GM06990 (cell line): ENCODE results near the gene KREMEN1.
A peak's percentile ranks its signal among the peaks of the same experiment; 100 is the strongest.

ENCODE experiments used
- DNase-seq: peaks from one replicate; pipeline ENCODE4 v3.0.0-alpha.2; 2011; ENCODE audit not compliant: insufficient read length; ENCODE audit errors: extremely low read depth
- H3K27me3 ChIP-seq: replicated peaks from 2 replicates; pipeline ENCODE4 v1.6.0; 2011; ENCODE audit warnings: low read length; ENCODE audit not compliant: control insufficient read depth, insufficient read depth
- H3K36me3 ChIP-seq: 2 replicates; pipeline ENCODE4 v1.5.1; 2011; ENCODE audit warnings: low read length; ENCODE audit not compliant: control insufficient read depth, insufficient read depth
- H3K4me3 ChIP-seq: replicated peaks from 2 replicates; pipeline ENCODE4 v1.5.1; 2011; ENCODE audit warnings: low read depth, mild to moderate bottlenecking, control low read depth, low read length
- TF ChIP-seq, protein P1 (sequence below): IDR thresholded peaks from 2 replicates; pipeline ENCODE4 v1.5.1; 2011; ENCODE audit warnings: low read length, control low read depth, mild to moderate bottlenecking, inconsistent platforms; ENCODE audit not compliant: insufficient read depth, poor library complexity, severe bottlenecking

The KREMEN1 gene

GRCh38 chr22:29072979-29073617 is at the start of gene KREMEN1:
KREMEN1 (plus strand) TSS chr22:29073035; CDS start chr22:29073131, 96 bp downstream.
- Histone ChIP-seq H3K36me3 (no peaks in the 10 kb centered on the region), H3K4me3 (peak within 1 kb of the TSS; percentile 45), H3K27me3 (no peaks in the 10 kb centered on the region; the same call in 1 of the 2 replicates)
- TF ChIP-seq, protein P1, sequence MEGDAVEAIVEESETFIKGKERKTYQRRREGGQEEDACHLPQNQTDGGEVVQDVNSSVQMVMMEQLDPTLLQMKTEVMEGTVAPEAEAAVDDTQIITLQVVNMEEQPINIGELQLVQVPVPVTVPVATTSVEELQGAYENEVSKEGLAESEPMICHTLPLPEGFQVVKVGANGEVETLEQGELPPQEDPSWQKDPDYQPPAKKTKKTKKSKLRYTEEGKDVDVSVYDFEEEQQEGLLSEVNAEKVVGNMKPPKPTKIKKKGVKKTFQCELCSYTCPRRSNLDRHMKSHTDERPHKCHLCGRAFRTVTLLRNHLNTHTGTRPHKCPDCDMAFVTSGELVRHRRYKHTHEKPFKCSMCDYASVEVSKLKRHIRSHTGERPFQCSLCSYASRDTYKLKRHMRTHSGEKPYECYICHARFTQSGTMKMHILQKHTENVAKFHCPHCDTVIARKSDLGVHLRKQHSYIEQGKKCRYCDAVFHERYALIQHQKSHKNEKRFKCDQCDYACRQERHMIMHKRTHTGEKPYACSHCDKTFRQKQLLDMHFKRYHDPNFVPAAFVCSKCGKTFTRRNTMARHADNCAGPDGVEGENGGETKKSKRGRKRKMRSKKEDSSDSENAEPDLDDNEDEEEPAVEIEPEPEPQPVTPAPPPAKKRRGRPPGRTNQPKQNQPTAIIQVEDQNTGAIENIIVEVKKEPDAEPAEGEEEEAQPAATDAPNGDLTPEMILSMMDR, result no peak
- DNase-seq, result no peak

DNA sequence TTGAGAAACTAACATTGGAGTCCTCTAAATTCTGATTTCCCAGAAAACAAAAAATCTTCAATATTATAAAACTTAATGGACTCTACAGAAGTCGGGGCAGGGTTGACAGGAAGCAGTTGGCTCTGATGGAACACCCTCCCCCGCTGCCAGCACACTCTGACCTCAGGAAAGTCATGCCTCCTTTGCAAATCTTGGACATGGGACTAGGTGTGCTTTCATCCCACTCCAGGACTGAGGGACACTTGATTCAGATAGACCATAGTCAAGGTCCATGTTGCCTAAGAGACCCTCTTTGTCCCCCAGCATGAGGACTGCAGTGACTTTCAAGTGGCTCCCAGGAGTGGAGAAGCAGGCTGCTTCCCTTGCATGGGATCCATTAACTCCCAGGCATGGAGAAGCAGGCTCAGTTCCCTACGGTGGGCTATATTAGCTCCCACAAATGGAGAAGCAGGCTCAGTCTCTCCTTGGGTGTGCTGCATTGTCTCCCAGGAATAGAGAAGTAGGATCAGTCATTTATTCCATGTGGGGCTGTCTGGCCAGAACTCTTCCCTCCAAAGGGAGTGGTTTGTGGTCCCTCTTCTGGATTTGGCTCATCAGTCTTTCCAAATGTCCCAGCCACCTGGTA is 49.6 kb upstream of the KREMEN1 start:
- H3K27me3 ChIP-seq, result no peaks in the 10 kb centered on the region; the same call in none of the 2 replicates
- no peak overlapping the region for H3K4me3 ChIP-seq
- DNase-seq, result no peak
- no peaks in the 10 kb centered on the region for H3K36me3 ChIP-seq
- TF ChIP-seq, protein P1, result no peak

DNA sequence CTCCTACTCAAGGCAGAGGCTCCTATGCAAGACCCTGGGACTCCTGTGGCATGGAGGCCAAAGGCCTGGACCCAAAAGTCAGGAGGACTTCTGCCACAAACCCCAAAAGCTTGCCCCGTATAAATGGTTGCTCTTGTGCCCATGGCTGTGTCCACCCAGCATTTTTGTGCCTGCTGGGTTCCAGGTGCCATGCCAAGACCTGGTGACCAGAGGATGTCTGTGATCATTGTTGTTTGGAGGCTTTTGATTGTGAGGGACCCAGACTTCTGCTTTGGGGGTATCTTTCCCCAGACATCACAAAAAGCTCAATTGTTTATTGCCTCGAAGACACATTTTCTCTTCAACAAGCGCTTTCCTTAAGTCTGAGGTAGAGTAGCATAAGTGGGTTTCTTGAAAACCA is 46.3 kb upstream of the KREMEN1 start:
- DNase-seq, result no peak
- H3K4me3 ChIP-seq, result no peak overlapping the region
- H3K36me3 ChIP-seq, result no peaks in the 10 kb centered on the region
- TF ChIP-seq, protein P1, result no peak
- no peaks in the 10 kb centered on the region; the same call in none of the 2 replicates for H3K27me3 ChIP-seq

DNA sequence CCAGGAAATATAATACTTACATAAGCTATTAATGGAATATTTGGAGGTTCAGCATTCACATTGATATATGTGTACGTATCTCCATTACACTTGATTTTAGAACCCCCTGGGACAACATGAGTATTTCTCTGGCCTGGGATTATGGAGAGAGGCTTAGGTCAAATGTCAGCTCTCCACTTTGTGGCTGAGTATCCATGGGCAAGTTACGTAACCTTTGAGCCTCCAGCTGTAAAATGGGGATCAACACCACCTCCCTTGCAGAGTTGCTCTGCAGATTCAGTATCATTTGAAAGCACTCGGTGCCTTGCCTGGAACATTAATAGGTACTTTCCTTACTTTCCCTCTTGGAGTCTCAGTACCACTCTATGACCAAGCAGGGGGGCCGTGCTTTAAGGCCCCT is 44.4 kb upstream of the KREMEN1 start:
- H3K36me3 ChIP-seq, result no peaks in the 10 kb centered on the region
- H3K27me3 ChIP-seq, result no peaks in the 10 kb centered on the region; the same call in none of the 2 replicates
- no peak overlapping the region for H3K4me3 ChIP-seq
- no peak for DNase-seq
- TF ChIP-seq, protein P1, result no peak

DNA sequence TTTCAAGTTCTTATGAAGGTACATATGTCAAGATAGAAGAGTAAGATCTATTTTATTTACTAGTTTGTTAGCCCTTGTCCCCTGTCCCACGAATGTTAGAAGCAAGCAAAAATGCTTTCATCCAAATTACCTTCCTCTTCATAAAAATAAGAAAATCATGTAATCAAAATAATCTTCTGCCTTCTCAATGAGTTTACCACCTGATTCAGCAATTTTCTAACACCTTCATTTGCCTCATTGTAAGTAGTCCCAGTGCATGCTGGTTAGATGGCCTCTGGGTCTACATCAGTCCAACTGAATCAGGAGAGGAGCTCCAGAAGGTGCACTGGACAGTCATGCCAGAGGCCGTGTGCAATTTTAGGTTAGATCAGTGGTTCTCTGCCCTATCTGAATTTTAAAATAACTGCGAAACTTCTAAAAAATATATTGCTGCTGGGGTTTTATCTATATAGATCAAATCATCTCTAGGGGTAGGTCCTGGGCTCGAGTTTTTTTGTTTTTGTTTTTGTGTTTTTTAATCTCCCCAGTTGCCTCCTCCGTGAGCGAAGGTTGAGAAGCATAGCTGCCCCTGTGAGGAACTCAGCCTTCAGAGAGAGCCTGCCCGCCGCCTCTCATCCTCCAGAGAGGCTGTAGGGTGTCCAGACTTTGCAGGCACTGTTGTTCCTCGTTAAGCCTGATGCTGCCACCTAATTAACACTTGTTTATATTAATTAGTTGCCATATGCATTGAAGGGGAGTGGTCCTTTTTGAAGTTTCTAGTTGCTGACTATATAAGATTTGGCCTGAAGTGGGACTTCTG is 43.4 kb upstream of the KREMEN1 start:
- TF ChIP-seq, protein P1, result no peak

More for the DNA sequence above, 43.4 kb upstream of the KREMEN1 start:
- no peaks in the 10 kb centered on the region; the same call in none of the 2 replicates for H3K27me3 ChIP-seq
- no peak overlapping the region for H3K4me3 ChIP-seq
- DNase-seq, result no peak
- no peaks in the 10 kb centered on the region for H3K36me3 ChIP-seq
